ENCODE data around the gene CXCL17.

GRCh38 chr19:42467183-42467760 is 24.5 kb upstream of the CXCL17 start:
- no peak for TF ChIP-seq CTCF (conservative IDR thresholded peaks at IDR 0.05 in 1 of 2, IDR thresholded peaks at IDR 0.05 in 1 of 2; ENCODE audit: extremely low read depth in 1 of 2, insufficient read depth in 1 of 2, low read depth in 1 of 2, low read length in 2 of 2)
- TF ChIP-seq EZH2 (IDR thresholded peaks at IDR 0.05; ENCODE audit: borderline replicate concordance, low read length), result no peak

All from mammary epithelial cell (primary cell).